GM12878 (cell line): Measurements from ENCODE around the gene ZSCAN10. TPM values are rescaled to one million over a fixed set of nuclear protein-coding genes. Genes with fewer than 3 reads are reported as not detected.
A peak's percentile ranks its signal among the peaks of the same experiment; 100 is the strongest.

Experiments used
- BHLHE40 ChIP-seq, 2 experiments: fragments of 450-650 bp in 1 of 2; IDR thresholded peaks; 2 replicates each; pipeline ENCODE4 v1.6.1; 2011 to 2017; ENCODE audit warnings: low read depth in 2 of 2, borderline replicate concordance in 1 of 2, improper control_type of control experiment in 1 of 2, low read length in 1 of 2, mild to moderate bottlenecking in 1 of 2
- CREM ChIP-seq: IDR thresholded peaks from 2 replicates; pipeline ENCODE4 v1.6.1; 2014; ENCODE audit warnings: antibody characterized with exemption, low read depth
- CTCF ChIP-seq, 3 experiments: IDR thresholded peaks in 2 of 3; conservative IDR thresholded peaks in 1 of 3; 2 replicates each; pipeline ENCODE4 v1.5.1; 2011; ENCODE audit warnings: low read depth in 3 of 3, low read length in 3 of 3, mild to moderate bottlenecking in 3 of 3, control low read depth in 2 of 3, moderate library complexity in 2 of 3, inconsistent platforms in 1 of 3, mixed read lengths in 1 of 3; ENCODE audit not compliant: control insufficient read depth in 2 of 3, insufficient read depth in 1 of 3; ENCODE audit errors: extremely low read depth in 1 of 3
- EGR1 ChIP-seq, 2 experiments: IDR thresholded peaks; 1 replicate in 1 of 2; 2 replicates in 1 of 2; pipeline ENCODE4 v1.6.1; 2011 to 2012; ENCODE audit warnings: low read depth in 2 of 2, low read length in 2 of 2, borderline replicate concordance in 1 of 2, mild to moderate bottlenecking in 1 of 2, moderate library complexity in 1 of 2
- FOS ChIP-seq: IDR thresholded peaks from 3 replicates; pipeline ENCODE4 v1.6.1; 2011; ENCODE audit warnings: borderline replicate concordance; ENCODE audit not compliant: insufficient read length; ENCODE audit errors: extremely low read depth
- FOXM1 ChIP-seq: IDR thresholded peaks from 2 replicates; pipeline ENCODE4 v1.6.1; 2012; ENCODE audit warnings: low read depth, mild to moderate bottlenecking, inconsistent platforms, low read length, moderate library complexity
- IKZF2 ChIP-seq, 2 experiments: fragments of 450-650 bp; IDR thresholded peaks; 2 replicates each; pipeline ENCODE4 v1.6.1; 2017; ENCODE audit warnings: mild to moderate bottlenecking in 2 of 2, moderate library complexity in 2 of 2
- MEF2A ChIP-seq: IDR thresholded peaks from 2 replicates; pipeline ENCODE4 v1.6.1; 2011; ENCODE audit warnings: low read depth, mild to moderate bottlenecking, low read length, moderate library complexity; ENCODE audit not compliant: insufficient read depth
- MEF2B ChIP-seq: fragments of 450-650 bp; IDR thresholded peaks from 2 replicates; pipeline ENCODE4 v1.6.1; 2018; ENCODE audit warnings: mild to moderate bottlenecking, moderate library complexity; ENCODE audit not compliant: partially characterized antibody, poor library complexity, severe bottlenecking
- NBN ChIP-seq: fragments of 450-650 bp; IDR thresholded peaks from 2 replicates; pipeline ENCODE4 v1.6.1; 2016
- NR2C1 ChIP-seq: fragments of 450-650 bp; IDR thresholded peaks from 2 replicates; pipeline ENCODE4 v1.6.1; 2017; ENCODE audit warnings: antibody characterized with exemption, mild to moderate bottlenecking, moderate library complexity
- POLR2A ChIP-seq: IDR thresholded peaks from 2 replicates; pipeline ENCODE4 v1.6.1; 2011; ENCODE audit warnings: low read depth, mild to moderate bottlenecking, low read length
- POLR2AphosphoS5 ChIP-seq: IDR thresholded peaks from 2 replicates; pipeline ENCODE4 v1.6.1; 2011; ENCODE audit warnings: mild to moderate bottlenecking, low read length, inconsistent platforms
- SMARCA5 ChIP-seq: fragments of 450-650 bp; IDR thresholded peaks from 2 replicates; pipeline ENCODE4 v1.6.1; 2017; ENCODE audit warnings: mild to moderate bottlenecking
- YY1 ChIP-seq: IDR thresholded peaks from 2 replicates; pipeline ENCODE4 v1.6.1; 2011; ENCODE audit warnings: low read depth, mild to moderate bottlenecking, low read length
- ZNF24 ChIP-seq: fragments of 450-650 bp; IDR thresholded peaks from 2 replicates; pipeline ENCODE4 v1.6.1; 2017; ENCODE audit warnings: antibody characterized with exemption, mild to moderate bottlenecking
- ZNF622 ChIP-seq: fragments of 450-650 bp; IDR thresholded peaks from 2 replicates; pipeline ENCODE4 v1.6.1; 2017; ENCODE audit warnings: mild to moderate bottlenecking, inconsistent platforms
- polyA plus RNA-seq, 11 experiments: library from polyadenylated mRNA; depleted of rRNA in 4 of 11; unstranded in 6 of 11; stranded (reverse) in 5 of 11; fragments of >200 nt; fragmentation: Nextera tagmentation in 4 of 11; fragmentation: Illumina TruSeq in 1 of 11; extraction: Ambion mirVana in 4 of 11; extraction: Trizol in 1 of 11; gene quantifications; 1 replicate in 1 of 11; 2 replicates in 10 of 11; pipeline versions ENCODE4 v1.2.1 to v1.2.3, GENCODE V29; 2011 to 2016; ENCODE audit warnings: inconsistent platforms in 2 of 11, missing spikeins in 2 of 11, low read depth in 1 of 11
- total RNA-seq, 4 experiments: library from RNA; depleted of rRNA in 3 of 4; stranded (reverse); fragments of >200 nt in 3 of 4; fragmentation: Illumina TruSeq in 1 of 4; extraction: Trizol in 1 of 4; gene quantifications; 2 replicates each; pipeline versions ENCODE4 v1.2.1 to v1.2.3, GENCODE V29; 2013 to 2021
- TF ChIP-seq, protein P1 (sequence below): IDR thresholded peaks from 2 replicates; pipeline ENCODE4 v1.6.1; 2011; ENCODE audit warnings: borderline replicate concordance, low read depth, mild to moderate bottlenecking, moderate library complexity, low read length; ENCODE audit not compliant: insufficient read depth, poor library complexity, severe bottlenecking
- TF ChIP-seq, protein P2 (sequence below): IDR thresholded peaks from 2 replicates; pipeline ENCODE4 v1.6.1; 2012; ENCODE audit warnings: low read length, inconsistent platforms
- TF ChIP-seq, protein P3 (sequence below): fragments of 450-650 bp; IDR thresholded peaks from 2 replicates; pipeline ENCODE4 v1.6.1; 2017; ENCODE audit warnings: mild to moderate bottlenecking, moderate library complexity

Gene ZSCAN10
- total and polyA plus RNA-seq, 10 of the 15 experiments (the other 5 are each of a cell fraction or from before 2014, with no cell fraction given): 0.06 to 0.33 TPM; not detected in 8

DNA sequence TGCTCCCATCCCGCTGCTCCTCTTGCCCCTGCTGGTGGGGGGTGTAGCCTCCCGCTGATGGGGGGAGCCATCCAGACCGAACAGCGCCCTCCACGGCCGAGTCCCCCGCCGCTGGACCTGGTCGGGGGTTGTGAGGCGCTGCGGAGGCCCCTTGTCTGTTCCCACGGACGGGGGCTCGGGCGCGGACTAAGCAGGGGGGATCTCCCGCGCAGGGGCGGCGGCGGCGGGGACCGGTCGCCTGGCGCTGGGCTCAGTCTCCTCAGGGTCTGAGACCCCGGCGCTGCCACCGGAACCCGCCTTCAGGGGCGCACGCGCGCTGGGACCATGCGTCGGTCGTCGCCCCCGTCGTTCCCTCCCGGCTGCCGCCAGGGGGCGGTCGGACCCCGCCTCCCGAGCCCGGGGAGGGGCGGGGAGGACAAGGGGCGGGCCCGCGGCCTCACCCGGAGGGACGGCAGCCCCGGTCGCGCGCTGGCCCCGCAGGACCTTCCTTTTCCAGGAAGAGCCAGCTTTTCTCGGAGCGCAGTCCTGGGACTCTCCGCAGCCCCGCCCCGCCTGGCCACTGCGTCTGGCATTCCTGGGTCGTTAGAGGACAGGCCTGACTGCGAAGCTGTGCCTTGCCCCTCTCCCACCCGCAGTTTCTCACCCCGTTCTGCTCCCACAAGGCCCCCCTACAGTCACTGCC is 39.9 kb downstream of the ZSCAN10 start (continued):
- TF ChIP-seq ZNF622 (no peak), YY1 (peak; percentile 72), SMARCA5 (peak; percentile 96), NBN (0 out of 2 replicates have a peak, but pooled peaks have one; percentile 23), CREM (0 out of 2 replicates have a peak, but pooled peaks have one; percentile 15), IKZF2 (IDR thresholded peaks at IDR 0.05) (no peak), FOS (no peak), MEF2B (peak; percentile 17), CTCF (IDR thresholded peaks at IDR 0.05 in 2 of 3, conservative IDR thresholded peaks at IDR 0.05 in 1 of 3; ENCODE audit: control insufficient read depth in 2 of 3, extremely low read depth in 1 of 3, insufficient read depth in 1 of 3, low read depth in 3 of 3, low read length in 3 of 3) (peak; percentile 71 to 94 (median 85)), POLR2A (peak; percentile 71), FOXM1 (no peak), MEF2A (0 out of 2 replicates have a peak, but pooled peaks have one; percentile 19), BHLHE40 (IDR thresholded peaks at IDR 0.05; ENCODE audit: borderline replicate concordance in 1 of 2, low read depth in 2 of 2, low read length in 1 of 2) (peak in 1 of 2 experiments; percentile 75; a peak in 2 of 4 replicates), POLR2AphosphoS5 (no peak), NR2C1 (peak; percentile 18; the same call in 1 of the 2 replicates), ZNF24 (peak; percentile 44; the same call in 1 of the 2 replicates), EGR1 (IDR thresholded peaks at IDR 0.05; ENCODE audit: borderline replicate concordance in 1 of 2, low read depth in 2 of 2, low read length in 2 of 2) (peak in 1 of 2 experiments; percentile 63; a peak in 2 of 3 replicates)
- TF ChIP-seq, protein P1, sequence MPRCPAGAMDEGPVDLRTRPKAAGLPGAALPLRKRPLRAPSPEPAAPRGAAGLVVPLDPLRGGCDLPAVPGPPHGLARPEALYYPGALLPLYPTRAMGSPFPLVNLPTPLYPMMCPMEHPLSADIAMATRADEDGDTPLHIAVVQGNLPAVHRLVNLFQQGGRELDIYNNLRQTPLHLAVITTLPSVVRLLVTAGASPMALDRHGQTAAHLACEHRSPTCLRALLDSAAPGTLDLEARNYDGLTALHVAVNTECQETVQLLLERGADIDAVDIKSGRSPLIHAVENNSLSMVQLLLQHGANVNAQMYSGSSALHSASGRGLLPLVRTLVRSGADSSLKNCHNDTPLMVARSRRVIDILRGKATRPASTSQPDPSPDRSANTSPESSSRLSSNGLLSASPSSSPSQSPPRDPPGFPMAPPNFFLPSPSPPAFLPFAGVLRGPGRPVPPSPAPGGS: no peak
- TF ChIP-seq, protein P2, sequence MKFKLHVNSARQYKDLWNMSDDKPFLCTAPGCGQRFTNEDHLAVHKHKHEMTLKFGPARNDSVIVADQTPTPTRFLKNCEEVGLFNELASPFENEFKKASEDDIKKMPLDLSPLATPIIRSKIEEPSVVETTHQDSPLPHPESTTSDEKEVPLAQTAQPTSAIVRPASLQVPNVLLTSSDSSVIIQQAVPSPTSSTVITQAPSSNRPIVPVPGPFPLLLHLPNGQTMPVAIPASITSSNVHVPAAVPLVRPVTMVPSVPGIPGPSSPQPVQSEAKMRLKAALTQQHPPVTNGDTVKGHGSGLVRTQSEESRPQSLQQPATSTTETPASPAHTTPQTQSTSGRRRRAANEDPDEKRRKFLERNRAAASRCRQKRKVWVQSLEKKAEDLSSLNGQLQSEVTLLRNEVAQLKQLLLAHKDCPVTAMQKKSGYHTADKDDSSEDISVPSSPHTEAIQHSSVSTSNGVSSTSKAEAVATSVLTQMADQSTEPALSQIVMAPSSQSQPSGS: no peak
- TF ChIP-seq, protein P3, sequence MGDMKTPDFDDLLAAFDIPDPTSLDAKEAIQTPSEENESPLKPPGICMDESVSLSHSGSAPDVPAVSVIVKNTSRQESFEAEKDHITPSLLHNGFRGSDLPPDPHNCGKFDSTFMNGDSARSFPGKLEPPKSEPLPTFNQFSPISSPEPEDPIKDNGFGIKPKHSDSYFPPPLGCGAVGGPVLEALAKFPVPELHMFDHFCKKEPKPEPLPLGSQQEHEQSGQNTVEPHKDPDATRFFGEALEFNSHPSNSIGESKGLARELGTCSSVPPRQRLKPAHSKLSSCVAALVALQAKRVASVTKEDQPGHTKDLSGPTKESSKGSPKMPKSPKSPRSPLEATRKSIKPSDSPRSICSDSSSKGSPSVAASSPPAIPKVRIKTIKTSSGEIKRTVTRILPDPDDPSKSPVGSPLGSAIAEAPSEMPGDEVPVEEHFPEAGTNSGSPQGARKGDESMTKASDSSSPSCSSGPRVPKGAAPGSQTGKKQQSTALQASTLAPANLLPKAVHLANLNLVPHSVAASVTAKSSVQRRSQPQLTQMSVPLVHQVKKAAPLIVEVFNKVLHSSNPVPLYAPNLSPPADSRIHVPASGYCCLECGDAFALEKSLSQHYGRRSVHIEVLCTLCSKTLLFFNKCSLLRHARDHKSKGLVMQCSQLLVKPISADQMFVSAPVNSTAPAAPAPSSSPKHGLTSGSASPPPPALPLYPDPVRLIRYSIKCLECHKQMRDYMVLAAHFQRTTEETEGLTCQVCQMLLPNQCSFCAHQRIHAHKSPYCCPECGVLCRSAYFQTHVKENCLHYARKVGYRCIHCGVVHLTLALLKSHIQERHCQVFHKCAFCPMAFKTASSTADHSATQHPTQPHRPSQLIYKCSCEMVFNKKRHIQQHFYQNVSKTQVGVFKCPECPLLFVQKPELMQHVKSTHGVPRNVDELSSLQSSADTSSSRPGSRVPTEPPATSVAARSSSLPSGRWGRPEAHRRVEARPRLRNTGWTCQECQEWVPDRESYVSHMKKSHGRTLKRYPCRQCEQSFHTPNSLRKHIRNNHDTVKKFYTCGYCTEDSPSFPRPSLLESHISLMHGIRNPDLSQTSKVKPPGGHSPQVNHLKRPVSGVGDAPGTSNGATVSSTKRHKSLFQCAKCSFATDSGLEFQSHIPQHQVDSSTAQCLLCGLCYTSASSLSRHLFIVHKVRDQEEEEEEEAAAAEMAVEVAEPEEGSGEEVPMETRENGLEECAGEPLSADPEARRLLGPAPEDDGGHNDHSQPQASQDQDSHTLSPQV: peak; percentile 87
